Neural progenitor cell (in vitro differentiated cells): ENCODE data around the gene SMAD2. TPM values are rescaled to one million over a fixed set of nuclear protein-coding genes. Genes with fewer than 3 reads are reported as not detected.

Experiments
- DNase-seq: peaks from one replicate; pipeline ENCODE4 v3.0.0-alpha.2; 2016; ENCODE audit warnings: low spot score
- H2AFZ ChIP-seq: fragments of 200-600 bp; sonication (generic); replicated peaks from 2 replicates; pipeline ENCODE4 v1.6.1; 2016; ENCODE audit warnings: antibody characterized with exemption
- H3F3A ChIP-seq: fragments of 200-600 bp; sonication (generic); 2 replicates; pipeline ENCODE4 v1.6.1; 2016; ENCODE audit warnings: antibody characterized with exemption, low read depth
- H3K27ac ChIP-seq: fragments of 200-600 bp; sonication (generic); 2 replicates; pipeline ENCODE4 v1.5.1; 2016; ENCODE audit warnings: mild to moderate bottlenecking
- H3K27me3 ChIP-seq: fragments of 200-600 bp; sonication (generic); 2 replicates; pipeline ENCODE4 v1.6.1; 2016; ENCODE audit warnings: mild to moderate bottlenecking, moderate library complexity
- H3K36me3 ChIP-seq: fragments of 200-600 bp; sonication (generic); 2 replicates; pipeline ENCODE4 v1.5.1; 2016
- H3K4me1 ChIP-seq: fragments of 200-600 bp; sonication (generic); 2 replicates; pipeline ENCODE4 v1.6.1; 2016; ENCODE audit warnings: mixed run types
- H3K4me2 ChIP-seq: fragments of 200-600 bp; sonication (generic); 2 replicates; pipeline ENCODE4 v1.6.1; 2016
- H3K4me3 ChIP-seq: fragments of 200-600 bp; sonication (generic); 2 replicates; pipeline ENCODE4 v1.5.1; 2016
- H3K79me2 ChIP-seq: fragments of 200-600 bp; sonication (generic); 2 replicates; pipeline ENCODE4 v1.6.1; 2016; ENCODE audit warnings: low read depth
- H3K9ac ChIP-seq: fragments of 200-600 bp; sonication (generic); 2 replicates; pipeline ENCODE4 v1.6.1; 2016
- H3K9me3 ChIP-seq: fragments of 200-600 bp; sonication (generic); 2 replicates; pipeline ENCODE4 v1.5.1; 2016; ENCODE audit warnings: low read depth
- H4K20me1 ChIP-seq: fragments of 200-600 bp; sonication (generic); 2 replicates; pipeline ENCODE4 v1.6.1; 2016; ENCODE audit warnings: low read depth
- H3K27ac Mint-ChIP-seq: 3 replicates; pipeline ENCODE4 v1.8.0; 2021; ENCODE audit warnings: mixed read lengths
- H3K27me3 Mint-ChIP-seq: 2 replicates; pipeline ENCODE4 v1.8.0; 2022; ENCODE audit warnings: low read depth, mild to moderate bottlenecking, inconsistent platforms, moderate library complexity, mixed read lengths; ENCODE audit not compliant: insufficient read depth
- H3K36me3 Mint-ChIP-seq: 3 replicates; pipeline ENCODE4 v1.8.0; 2021; ENCODE audit warnings: mixed read lengths
- H3K4me1 Mint-ChIP-seq: 3 replicates; pipeline ENCODE4 v1.8.0; 2021; ENCODE audit warnings: mixed read lengths
- H3K4me3 Mint-ChIP-seq: 3 replicates; pipeline ENCODE4 v1.8.0; 2021; ENCODE audit warnings: mild to moderate bottlenecking, moderate library complexity, mixed read lengths
- H3K9me3 Mint-ChIP-seq: 3 replicates; pipeline ENCODE4 v1.8.0; 2020; ENCODE audit warnings: mixed read lengths
- EZH2 ChIP-seq: fragments of 200-600 bp; sonication (generic); IDR thresholded peaks from 2 replicates; pipeline ENCODE4 v1.6.1; 2017; ENCODE audit warnings: antibody characterized with exemption, mild to moderate bottlenecking, moderate library complexity
- EZH2phosphoT487 ChIP-seq: fragments of 200-600 bp; sonication (generic); IDR thresholded peaks from 2 replicates; pipeline ENCODE4 v1.6.1; 2017; ENCODE audit warnings: antibody characterized with exemption
- total RNA-seq: library from RNA; depleted of rRNA; stranded (reverse); fragments of >200 nt; gene quantifications from 2 replicates; pipeline ENCODE4 v1.2.3, GENCODE V29; 2015; ENCODE audit warnings: low replicate concordance
- TF ChIP-seq, protein P1 (sequence below): fragments of 200-600 bp; sonication (generic); IDR thresholded peaks from 2 replicates; pipeline ENCODE4 v1.5.1; 2017; ENCODE audit warnings: antibody characterized with exemption, mild to moderate bottlenecking

Gene SMAD2
- total RNA-seq, 1 donor from 2014 or later: 233 TPM

DNA sequence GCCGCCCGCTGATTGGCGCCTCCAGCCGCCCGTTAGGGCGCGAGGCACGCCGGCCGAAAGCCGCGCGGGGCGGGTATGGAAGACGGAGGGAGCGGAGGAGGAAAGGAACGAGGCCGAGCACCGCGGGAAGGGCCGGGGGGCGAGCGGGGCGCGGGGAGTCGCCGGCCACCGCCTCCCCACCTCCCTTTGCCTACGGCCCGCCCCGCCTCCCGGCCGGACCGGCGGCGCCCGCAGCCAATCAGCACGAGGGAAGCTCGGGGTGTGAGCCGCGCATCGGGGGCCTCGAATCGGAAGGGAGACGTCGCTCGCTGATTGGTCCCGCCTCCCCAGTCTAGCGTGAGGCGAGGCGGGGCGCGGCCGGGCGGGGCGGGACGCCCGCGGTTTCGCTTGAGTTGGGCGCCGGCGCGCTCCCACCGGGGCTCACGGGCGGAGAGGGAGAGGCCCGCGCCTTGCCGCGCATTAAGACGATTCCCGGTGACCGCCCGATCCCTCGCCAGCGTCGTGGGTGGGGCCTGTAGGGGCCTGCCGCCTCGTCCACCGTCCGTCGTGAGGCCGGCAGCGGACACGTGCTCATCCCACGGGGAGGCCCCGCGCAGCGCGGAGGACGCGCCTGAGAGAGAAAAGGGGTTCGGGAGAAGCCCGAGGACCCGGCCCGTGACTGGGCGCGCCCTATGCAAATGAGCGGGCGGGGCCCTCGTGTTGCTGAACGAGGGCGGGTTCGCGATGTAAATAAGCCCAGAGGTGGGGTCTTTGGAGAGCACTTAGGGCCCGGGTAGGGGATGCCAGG lies 665 bp upstream of the SMAD2 start:
- peaks cover 77% of the 10 kb centered on the region for H3F3A ChIP-seq
- H3K27me3 Mint-ChIP-seq: peaks cover 4% of the 10 kb centered on the region

DNA sequence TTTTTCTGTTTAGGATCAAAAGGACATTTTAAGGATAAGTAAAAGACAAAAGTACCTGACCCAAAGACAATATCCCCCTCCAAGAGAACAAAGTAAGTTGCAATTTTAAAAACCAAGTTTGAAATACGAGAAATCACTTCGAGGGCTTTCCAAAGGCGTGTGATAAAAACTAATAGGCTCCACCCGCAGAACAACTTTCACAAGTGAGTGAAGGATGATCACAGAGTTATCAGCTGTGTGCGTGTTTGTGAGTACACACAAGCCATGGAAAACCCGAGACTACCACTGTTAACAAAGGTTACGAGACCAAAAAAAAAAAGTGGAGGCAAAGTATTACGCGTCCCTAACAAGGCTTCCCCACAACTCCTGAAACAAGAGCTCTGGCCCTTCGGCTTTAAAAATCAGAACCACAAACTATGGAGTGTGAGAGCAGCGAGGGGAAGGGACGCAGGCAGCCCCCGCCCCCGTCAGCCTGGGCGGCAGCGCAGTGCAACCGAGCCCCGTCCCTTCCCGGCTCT lies 719 bp downstream of the SMAD2 start:
- Histone ChIP-seq H3K4me1 (peaks cover 65% of the 10 kb centered on the region), H3K27ac (peak overlapping the region; percentile 99), H3K9me3 (no peaks in the 10 kb centered on the region), H3F3A (peaks cover 86% of the 10 kb centered on the region), H3K36me3 (no peaks in the 10 kb centered on the region), H3K79me2 (peaks cover 55% of the 10 kb centered on the region), H3K27me3 (no peaks in the 10 kb centered on the region), H3K9ac (peak overlapping the region; percentile 63), H3K4me3 (peak overlapping the region; percentile 99), H2AFZ (peak overlapping the region; percentile 76), H3K4me2 (peak overlapping the region; percentile 97), H4K20me1 (peaks cover 53% of the 10 kb centered on the region)
- H3K27me3 Mint-ChIP-seq: peaks cover 4% of the 10 kb centered on the region
- peak overlapping the region; percentile 85 for H3K27ac Mint-ChIP-seq
- peaks cover 2% of the 10 kb centered on the region for H3K9me3 Mint-ChIP-seq
- DNase-seq: no peak
- TF ChIP-seq, protein P1, sequence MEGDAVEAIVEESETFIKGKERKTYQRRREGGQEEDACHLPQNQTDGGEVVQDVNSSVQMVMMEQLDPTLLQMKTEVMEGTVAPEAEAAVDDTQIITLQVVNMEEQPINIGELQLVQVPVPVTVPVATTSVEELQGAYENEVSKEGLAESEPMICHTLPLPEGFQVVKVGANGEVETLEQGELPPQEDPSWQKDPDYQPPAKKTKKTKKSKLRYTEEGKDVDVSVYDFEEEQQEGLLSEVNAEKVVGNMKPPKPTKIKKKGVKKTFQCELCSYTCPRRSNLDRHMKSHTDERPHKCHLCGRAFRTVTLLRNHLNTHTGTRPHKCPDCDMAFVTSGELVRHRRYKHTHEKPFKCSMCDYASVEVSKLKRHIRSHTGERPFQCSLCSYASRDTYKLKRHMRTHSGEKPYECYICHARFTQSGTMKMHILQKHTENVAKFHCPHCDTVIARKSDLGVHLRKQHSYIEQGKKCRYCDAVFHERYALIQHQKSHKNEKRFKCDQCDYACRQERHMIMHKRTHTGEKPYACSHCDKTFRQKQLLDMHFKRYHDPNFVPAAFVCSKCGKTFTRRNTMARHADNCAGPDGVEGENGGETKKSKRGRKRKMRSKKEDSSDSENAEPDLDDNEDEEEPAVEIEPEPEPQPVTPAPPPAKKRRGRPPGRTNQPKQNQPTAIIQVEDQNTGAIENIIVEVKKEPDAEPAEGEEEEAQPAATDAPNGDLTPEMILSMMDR: no peak
- TF ChIP-seq EZH2 (no peak), EZH2phosphoT487 (no peak)
- peak overlapping the region; percentile 95 for H3K4me3 Mint-ChIP-seq
- peaks cover 6% of the 10 kb centered on the region for H3K36me3 Mint-ChIP-seq
- peaks cover 38% of the 10 kb centered on the region for H3K4me1 Mint-ChIP-seq

More for the DNA sequence above, 665 bp upstream of the SMAD2 start:
- H3K4me1 ChIP-seq: peaks cover 70% of the 10 kb centered on the region
- H3K79me2 ChIP-seq: peaks cover 41% of the 10 kb centered on the region
- no peaks in the 10 kb centered on the region for H3K36me3 ChIP-seq
- H3K4me2 ChIP-seq: peak overlapping the region; percentile 75
- peaks cover 2% of the 10 kb centered on the region for H3K9me3 Mint-ChIP-seq
- H3K9me3 ChIP-seq: no peaks in the 10 kb centered on the region
- peak overlapping the region; percentile 87 for H3K4me3 Mint-ChIP-seq
- peak overlapping the region; percentile 99 for H3K27ac ChIP-seq
- peaks cover 3% of the 10 kb centered on the region for H3K36me3 Mint-ChIP-seq
- no peak overlapping the region for H2AFZ ChIP-seq
- TF ChIP-seq EZH2 (no peak), EZH2phosphoT487 (no peak)
- TF ChIP-seq, protein P1: no peak
- peak overlapping the region; percentile 99 for H3K4me3 ChIP-seq
- no peaks in the 10 kb centered on the region for H3K27me3 ChIP-seq
- peak; percentile 99 for DNase-seq
- H4K20me1 ChIP-seq: peaks cover 39% of the 10 kb centered on the region
- peak overlapping the region; percentile 63 for H3K9ac ChIP-seq
- peaks cover 37% of the 10 kb centered on the region for H3K4me1 Mint-ChIP-seq
- peak overlapping the region; percentile 91 for H3K27ac Mint-ChIP-seq

DNA sequence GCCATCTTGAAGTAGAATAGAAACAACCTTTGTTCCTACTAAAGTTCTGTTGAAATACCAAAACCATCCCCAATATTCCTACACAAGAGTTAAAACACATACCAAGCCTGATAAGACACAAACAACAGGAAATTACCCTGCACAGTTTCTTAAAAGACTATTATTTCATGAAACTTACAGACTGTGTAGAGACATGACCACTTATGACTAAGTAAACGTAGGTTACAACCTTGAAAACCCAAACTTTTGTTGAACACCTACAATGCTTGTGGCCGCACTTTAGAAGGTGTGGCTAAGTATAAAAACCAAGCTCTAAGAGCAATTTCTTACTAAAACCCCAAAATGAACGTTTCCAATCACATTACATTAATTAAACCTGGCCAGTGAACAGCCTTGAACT lies 2.0 kb downstream of the SMAD2 start:
- TF ChIP-seq EZH2 (no peak), EZH2phosphoT487 (no peak)
- TF ChIP-seq, protein P1: no peak
- peak overlapping the region; percentile 99 for H3K27ac ChIP-seq
- H3K4me1 ChIP-seq: peaks cover 57% of the 10 kb centered on the region
- H3K27me3 ChIP-seq: no peaks in the 10 kb centered on the region
- no peaks in the 10 kb centered on the region for H3K9me3 ChIP-seq
- peaks cover 68% of the 10 kb centered on the region for H3K79me2 ChIP-seq
- peaks cover 79% of the 10 kb centered on the region for H3F3A ChIP-seq
- H3K4me1 Mint-ChIP-seq: peaks cover 35% of the 10 kb centered on the region
- no peak for DNase-seq
- no peak overlapping the region for H3K27ac Mint-ChIP-seq
- peak overlapping the region; percentile 95 for H3K4me3 Mint-ChIP-seq
- H4K20me1 ChIP-seq: peaks cover 65% of the 10 kb centered on the region
- no peaks in the 10 kb centered on the region for H3K36me3 ChIP-seq
- peaks cover 8% of the 10 kb centered on the region for H3K36me3 Mint-ChIP-seq
- peaks cover 4% of the 10 kb centered on the region for H3K27me3 Mint-ChIP-seq
- H3K9me3 Mint-ChIP-seq: peaks cover 2% of the 10 kb centered on the region
- H3K9ac ChIP-seq: peak overlapping the region; percentile 63
- no peak overlapping the region for H2AFZ ChIP-seq
- H3K4me2 ChIP-seq: peak overlapping the region; percentile 97
- peak overlapping the region; percentile 99 for H3K4me3 ChIP-seq
